HL-60/S4 treated with retinoic acid at 250 ng/mL for 4 days and 3 days (cell line): ENCODE results near the gene TRAF3IP1.

Experiments used
- in situ Hi-C: fragments of 300-500 bp; cut with MboI; formaldehyde crosslinking; loops from 2 replicates; pipeline ENCODE4 v1.7.0; 2022; ENCODE audit warnings: low sequenced_read_pairs

TRAF3IP1 gene

DNA sequence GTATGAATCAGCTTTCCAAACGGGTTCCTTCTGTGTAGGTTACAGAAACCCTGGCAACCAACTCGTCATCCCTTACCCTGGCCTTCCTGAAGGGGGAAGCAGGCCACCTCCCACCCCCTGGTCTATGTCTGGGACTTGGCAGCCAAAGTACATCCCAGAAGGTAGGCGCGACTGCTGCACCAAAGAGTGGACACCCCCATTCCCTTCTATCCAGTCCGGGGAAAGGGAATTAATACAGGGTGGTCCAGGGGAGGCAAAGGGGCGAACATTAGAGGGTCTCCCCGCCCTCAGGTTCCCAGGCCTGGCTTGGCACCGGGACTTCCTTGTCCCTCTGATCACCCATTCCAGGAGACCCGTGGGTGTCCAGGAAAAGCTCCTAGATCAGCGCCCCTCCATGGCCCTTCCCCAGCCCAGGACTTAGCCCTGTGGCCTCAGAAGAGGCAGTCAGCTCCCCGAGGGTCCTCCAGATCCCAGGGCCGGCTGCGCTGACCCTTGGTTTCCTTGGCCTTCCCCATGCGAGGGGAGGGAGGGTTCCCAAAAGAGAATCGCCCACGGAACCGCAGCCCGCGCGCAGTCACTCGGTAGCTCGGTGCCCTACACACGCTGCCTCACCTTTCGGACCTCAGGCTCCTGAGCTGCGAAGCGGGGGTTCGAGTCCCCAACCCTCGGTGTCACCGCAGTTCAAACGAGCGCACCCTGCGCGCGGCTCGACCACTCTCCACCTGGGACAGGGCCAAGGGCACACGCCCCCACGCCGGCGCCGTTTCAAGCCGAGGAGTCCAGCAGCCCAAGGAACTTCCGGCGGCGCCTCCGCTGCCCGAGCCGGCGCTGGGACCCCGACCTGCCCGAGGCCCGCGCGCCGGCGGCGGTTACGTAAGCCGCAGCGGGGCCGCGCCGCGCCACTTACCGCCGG, 32.3 kb upstream of the TRAF3IP1 start, which contains the start of gene PER2:
PER2 (minus strand) TSS at position 874 of the 913 bp plus-strand sequence. CDS start 10,674 bp downstream, outside the sequence.
- in situ Hi-C loops: no loop called here

DNA sequence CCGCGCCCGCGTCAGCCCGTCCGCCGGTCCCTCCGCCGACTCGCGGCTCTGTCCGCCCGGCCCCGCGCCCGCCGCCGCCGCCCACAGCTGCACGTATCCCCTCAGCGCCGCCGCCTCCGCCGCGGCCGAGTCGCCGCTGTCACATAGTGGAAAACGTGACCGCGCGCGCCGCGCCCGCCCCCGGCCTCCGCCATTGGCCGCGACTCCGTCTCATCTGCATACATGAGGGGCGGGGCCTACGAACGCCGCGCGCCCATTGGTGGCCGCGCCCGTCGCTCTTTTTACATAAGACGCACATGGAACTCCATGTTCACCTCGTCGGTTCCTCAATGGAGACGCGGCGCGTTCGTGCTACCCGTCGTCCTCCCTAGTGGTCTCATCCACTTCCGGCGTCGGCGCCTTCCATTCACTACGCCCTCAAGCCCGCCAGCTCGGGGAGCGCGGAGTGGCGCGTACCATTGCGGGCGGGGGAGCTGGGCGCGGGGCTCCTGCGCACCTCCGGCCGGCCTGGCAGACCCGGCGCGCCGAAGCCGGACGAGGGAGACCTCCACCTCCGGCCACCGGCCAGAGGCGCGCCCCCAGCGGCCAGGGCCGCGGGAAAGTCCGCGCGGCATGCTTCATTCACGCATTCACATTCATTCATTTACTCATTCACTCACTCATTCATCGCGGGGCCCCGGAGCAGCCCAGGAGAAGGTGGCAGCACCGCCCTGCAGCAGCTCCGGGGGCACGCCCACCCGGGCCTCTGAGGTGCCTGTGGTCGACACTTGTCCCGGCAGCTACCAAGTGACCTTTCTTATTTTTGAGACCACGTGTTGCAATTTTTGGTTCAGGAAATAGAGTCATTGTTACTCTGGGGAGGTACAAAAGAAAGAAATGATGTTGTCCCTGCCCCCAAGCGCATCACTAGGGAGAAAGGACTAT, 31.4 kb upstream of the TRAF3IP1 start:
- in situ Hi-C loops: no loop called here

DNA sequence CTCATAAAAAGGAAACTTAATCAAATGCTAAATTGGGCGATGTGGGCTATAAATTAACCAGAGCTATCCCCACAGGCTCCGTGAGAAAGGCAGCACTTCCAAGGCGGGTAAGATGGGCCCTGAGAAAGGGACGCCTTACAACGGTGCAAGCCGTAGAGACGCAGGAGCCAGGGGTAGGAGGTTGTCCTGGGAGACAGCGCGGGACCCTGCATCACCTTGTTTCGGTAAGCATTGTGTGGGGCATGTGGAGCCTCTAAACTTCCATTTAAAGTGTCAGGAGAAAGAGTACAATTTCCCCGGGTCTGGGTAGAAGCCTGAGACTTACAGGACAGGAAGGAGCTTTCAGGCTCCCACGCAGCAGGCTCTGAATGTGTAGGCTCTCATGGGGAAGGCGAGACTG, 30.7 kb upstream of the TRAF3IP1 start:
- in situ Hi-C loops: no loop called here

DNA sequence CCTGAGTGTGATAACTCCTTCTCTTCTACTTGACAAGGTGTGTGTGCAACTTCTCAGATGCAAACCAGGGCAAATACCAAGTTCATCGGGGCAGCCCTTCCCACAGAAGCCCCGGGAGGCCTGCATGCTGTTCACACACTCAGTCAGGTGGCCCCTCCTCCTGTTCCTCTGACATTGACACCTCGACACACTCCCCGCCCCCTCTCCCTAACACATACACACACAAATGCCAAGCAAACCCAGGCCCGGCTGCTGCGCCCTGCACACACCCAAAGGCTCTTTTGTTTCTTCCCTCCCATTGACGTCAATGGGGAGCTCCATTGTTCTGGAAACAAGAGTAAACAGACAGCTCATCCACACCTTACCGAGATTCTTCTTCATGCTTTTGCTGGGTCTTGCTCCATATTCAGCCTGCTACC, 30.2 kb upstream of the TRAF3IP1 start:
- in situ Hi-C loops: no loop called here

DNA sequence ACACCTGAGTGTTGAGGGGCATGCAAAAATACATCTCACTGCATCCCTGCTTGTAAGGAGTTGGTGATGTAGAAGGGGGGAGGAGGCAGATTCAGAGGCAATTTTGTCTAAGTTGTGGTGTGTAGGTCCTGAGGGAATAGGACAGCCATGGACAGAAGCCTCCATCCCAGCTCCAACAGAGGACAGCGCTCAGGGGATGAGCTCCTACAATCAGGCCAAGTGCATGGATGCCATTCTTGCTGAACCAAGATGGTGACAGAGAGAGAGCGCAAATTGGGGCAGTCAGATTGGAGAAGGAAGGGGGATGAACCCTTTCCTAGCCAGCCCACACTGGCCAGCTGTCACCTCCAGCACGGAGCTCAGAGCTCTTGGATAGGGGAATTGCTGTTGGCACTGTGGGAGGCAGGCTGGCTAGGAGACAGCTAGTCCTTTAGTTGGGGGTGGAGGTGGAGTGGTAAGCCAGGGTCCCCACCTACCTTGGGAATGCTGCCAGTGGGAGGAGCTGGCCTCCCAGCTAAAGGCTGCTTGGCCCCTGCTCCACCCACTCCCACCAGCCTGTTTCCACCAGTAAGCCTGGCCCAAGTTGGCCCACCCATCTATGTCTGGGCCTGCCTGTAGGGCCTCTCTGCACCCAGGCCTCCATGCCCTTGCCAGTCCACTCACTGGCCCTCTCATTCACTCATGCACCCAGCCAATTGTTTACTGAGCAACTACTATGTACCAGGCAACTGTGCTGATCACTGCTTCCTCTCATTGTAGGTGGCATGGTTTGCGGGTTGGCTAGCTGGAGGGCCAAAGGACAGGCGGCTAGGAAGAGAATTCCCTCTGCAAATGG, 29.4 kb upstream of the TRAF3IP1 start:
- in situ Hi-C loops: no loop called here

DNA sequence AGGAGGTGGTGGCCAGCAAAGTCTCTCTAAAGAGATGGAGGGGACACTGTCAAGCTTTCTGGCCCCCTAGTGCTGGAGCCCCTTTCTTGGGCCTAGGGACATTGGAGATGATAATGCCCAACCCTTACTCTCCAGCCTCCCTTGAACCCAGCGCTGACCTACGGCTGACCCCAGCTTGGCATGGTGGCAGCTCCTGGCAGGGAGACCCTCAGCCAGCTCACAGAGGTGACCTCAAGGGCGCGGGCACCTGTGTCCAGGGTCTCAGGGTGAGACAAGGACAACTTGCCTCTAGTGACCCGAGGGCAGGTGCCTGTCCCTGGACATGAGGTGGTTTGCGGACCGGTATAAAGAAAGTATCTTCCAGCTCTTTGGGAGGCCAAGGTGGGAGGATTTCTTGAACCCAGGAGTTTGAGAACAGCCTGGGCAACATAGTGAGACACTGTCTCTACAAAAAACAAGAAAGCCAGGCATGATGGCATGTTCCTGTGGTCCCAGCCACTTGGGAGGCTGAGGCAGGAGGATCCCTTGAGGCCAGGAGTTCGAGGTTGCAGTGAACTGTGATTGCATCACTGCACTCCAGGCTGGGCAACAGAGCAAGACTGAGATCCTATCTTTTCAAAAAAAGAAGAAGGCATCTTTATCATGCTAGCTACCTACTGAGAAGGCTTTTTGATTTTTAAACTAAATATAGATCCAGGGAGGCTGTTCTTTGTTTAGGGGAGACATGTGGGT, 28.6 kb upstream of the TRAF3IP1 start:
- in situ Hi-C loops: no loop called here

DNA sequence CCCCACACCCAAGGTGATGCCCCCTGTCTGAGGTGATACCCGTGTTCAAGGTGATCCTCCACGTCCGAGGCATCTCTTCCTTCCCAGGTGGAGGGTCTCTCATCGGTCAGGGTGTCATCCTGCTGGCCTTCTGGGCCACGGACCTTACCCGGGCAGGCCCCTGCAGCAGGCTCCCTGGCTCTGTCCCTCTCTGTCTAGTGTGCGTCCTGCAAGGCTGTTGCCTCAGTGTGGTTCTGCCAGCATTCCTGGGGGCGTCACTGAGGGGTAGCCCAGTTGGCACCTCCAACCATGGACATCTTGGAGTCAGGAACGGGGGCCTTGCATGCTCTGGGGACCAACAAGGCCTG, 26.3 kb upstream of the TRAF3IP1 start:
- in situ Hi-C loops: no loop called here

DNA sequence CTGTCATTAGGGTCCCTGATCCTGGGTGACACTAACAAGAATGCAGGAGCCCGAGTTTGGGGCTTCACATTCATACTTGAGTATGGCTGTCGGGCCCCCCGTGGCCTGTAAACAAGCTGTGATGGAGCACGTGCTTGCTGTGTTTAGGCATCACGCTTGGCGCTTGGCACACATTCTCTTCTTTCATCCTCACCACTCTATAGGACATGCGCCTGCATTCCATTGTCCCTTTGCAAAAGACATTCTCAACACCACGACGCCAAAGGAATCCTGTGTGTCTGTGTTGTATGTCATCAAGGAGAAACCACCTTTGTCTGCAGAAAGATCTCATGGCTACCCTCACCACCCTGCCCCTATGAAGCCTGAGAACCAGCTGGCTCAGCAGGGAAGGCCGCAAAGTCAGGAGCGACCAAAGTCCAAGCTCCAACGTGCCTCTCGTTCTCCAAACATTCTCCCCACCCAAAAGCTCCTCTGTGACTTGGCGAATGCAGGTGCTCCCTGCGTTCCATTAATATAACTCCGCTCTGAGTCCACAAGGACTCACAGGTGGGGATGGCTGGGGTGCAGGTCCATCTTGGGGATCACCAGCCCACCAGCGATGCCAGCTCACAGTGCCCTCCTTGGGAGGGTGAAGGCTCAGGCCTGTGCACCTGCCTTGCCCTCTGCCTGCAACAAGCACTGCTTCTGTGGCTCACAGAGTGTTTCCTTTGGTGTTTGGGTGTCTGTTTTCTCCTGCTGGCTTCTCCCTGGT, 25.8 kb upstream of the TRAF3IP1 start:
- in situ Hi-C loops: no loop called here

DNA sequence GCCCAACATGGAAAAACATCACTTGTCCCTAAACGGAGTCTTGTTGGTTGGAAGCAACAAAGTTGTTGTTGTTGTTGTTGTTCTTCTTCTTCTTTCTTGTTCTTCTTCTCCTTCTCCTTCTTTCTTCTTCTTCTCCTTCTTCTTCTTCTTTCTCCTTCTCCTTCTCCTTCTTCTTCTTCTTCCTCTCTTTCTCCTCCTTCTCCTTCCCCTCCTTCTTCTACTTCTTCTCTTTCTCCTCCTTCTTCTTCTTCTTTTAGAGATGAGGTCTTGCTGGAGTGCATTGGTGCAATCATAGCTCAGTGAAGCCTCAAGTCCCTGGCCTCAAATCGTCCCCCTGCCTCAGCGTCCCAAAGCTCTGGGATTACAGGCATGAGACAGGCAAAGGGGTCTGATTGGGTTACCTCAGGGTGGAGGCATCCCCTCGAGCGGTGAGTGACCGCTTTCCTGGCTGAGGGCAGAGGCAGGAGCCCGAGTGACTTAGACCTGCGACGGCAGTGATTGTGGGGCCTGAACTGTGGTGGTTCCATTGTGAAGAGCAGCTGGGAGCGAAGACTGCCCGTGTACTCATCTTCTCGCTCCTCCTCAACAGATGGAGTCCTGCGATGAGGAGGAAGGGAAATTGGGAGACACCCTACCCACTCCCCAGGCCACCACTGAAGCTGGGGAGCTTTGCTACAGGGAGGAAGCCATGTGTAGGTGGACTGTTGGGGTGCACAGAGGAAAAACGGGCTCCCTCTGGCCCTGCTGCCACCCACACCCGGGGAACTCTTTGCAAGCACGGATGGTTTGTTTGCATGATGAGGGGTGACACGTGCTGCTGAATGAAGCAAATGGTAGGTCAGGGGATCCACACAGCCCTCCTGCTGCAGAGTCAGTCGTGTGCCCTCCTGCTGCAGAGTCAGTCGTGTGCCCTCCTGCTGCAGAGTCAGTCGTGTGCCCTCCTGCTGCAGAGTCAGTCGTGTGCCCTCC, 24.9 kb upstream of the TRAF3IP1 start:
- in situ Hi-C loops: no loop called here

DNA sequence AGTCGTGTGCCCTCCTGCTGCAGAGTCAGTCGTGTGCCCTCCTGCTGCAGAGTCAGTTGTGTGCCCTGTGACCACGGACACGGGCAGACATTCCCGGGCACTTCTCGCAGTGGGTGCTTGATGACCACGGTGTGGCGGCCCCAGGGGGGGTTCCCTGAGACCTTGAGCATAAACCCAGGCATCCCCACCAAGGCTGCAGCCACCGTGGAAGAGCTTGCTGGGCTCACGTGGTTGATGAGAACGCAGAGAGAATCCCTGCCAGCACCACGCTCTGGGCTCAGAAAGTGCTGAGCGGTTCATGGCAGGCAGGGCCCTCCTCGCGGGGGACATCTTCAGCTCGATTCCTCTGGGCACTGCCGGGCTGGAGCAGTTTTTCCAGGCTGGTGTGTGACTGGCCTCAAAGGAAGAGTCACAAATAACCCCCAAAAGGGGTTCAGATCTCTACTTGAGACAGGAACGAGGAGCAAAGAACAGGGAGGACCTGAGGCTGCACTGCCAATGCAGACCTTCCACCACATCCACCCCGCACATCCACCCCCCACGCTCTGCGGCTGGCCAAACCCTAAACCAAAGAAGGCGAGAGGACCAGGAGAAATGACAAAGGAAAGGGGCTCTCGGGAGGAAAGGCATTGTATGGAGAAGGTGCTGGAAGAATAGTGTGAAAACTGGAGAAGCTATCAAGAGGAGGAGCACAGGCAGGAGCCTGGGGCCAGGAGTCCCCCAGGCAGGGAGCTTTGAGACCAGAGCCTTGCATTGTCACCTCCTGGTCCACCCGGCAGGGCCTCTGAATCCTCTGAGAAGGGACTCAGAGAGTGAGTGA, 23.5 kb upstream of the TRAF3IP1 start:
- in situ Hi-C loops: no loop called here

DNA sequence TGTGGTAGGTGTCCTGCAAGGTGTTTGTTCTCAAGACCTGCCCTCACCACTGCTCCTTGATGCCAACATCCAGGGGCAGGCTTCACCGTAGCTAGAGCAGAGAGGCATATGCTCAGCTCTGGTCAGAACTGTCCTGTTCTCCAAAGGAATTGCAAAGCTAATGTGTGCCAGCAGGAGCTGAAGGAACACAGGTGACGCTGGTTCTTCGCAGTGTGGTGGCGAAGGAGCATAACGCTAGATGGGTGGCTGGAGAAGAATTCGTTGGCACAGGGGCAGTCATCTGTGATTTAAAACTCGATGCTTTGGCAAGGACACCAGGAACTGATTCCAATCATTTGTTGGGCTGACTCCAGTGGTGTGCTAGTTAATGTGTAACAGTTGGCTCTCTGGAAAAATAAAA, 20.5 kb upstream of the TRAF3IP1 start:
- in situ Hi-C loops: no loop called here

DNA sequence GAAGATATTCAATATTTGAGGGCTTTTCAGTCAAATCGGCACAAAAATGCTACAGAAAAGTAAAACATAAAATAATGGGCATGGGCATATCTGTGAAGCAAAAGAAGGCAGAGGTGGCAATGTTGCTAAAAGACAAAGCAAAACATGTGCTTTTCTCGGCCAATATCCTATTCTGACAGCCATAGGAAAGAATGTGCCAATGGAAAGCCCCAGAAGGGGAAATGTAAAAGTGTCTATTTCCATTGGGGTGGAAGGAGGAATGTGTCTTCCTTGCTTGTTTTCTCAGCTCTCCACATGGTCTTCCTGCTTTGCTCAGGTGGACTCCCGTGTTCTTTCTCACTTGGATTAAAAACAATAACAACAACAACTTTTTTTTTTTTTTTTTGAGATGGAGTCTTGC, 18.2 kb upstream of the TRAF3IP1 start:
- in situ Hi-C loops: no loop called here

DNA sequence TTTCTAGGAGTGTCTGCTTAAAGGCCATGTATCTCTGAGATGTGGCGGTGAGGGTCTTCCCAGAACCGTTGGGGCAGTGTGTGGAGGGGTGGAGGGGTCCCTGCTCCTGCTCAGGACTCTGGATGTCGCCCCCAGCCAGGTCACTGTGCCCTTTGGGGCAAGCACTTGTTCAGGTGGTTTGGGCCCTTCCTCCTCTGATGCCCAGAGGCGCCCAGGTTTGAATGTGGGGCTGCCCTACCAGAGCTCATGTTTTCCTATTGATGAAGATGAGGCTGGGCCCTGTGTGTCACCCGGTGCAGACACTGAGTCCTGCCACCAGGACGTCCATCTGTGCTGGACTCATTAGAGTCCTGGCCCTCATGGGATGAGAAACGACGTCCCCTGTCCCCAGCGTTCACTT, 17.6 kb upstream of the TRAF3IP1 start:
- in situ Hi-C loops: no loop called here

DNA sequence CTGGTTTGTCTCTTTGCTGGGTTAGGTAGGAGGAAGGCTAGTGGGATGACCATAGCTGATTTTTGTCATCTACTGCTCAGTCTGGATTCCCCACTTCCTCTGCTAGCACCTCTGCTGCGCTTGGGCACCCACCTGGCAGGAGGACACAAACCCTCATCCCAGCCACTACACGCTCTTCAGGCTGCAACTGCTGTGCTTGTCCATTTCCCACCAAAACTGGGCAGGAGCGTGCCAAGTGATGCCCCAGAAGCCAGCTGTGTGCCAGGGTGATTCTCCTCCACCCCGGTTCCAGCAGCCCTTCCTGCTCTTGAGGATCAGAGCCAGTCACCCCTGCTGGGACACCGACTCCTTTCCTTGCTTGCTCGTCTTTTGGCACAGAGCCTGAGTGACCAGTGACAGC, 16.2 kb upstream of the TRAF3IP1 start:
- in situ Hi-C loops: no loop called here

DNA sequence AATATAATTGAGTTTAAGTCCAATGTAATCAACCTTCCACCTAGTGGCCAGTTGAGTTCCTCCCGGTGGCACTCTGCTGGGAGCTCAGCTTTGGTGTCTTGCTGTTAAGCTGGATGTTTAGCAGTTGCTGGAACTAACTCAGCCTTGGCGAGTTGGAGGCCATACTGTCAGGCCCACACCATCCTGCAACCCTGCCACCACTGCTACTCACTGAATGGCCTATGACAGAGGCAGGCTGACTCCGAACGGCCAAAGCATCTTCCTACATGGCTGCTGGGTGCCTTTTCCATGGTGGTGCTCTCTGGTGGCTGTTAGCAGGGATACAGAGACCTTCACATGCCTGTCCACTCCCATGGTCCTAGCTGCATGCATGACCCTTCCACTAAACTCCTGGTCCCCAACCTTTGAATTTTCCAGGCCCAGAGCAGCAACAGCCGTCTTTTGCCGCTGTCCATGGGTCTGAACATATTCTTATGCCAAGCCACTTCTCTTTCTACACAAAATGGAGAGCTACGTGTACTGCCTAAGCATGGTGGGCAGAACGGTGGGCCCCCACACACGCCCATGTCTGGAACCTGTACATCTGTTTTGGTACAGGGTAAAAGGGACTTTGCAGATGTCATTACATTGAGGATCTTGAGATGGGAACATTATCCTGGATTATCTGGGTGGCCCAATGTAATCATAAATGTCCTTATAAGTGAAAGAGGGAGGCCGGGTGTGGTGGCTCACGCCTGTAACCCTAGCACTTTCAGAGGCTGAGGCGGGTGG, 15.0 kb upstream of the TRAF3IP1 start:
- in situ Hi-C loops: no loop called here

DNA sequence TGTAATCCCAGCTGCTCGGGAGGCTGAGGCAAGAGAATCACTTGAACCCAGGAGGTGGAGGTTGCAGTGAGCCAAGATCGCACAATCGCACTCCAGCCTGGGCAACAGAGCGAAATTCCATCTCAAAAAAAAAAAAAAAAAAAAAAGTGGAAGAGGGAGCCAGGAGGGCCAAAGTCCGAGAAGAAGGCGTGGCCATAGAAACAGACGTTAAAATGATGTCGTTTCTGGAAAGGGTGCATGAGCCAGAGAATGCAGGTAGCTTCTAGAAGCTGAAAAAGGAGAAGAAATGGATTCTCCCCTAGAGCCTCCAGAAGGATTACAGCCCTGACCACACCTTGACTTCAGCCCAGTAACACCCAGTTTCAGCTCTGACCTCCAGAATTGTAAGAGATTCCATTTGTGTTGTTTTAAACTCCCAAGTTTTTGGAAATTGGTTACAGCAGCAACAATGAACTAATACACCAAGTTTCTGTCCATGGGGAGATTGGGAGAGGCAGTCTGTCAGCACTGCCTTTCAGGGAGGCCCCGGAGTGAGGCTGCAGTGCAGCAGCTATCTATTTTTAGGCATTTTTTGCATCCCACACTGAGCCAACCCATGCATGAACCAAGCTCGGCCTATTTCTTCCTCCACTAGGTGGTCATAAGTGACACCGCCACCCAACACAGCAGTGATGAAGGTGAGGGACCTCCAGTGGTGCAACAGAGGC, 14.2 kb upstream of the TRAF3IP1 start:
- in situ Hi-C loops: no loop called here
